ENCODE data around the gene SEMA4B. TPM values are rescaled to one million over a fixed set of nuclear protein-coding genes. Genes with fewer than 3 reads are reported as not detected.

SEMA4B gene
- total RNA-seq, 1 experiment from 2014 or later: 50.2 TPM

GRCh38 chr15:90270502-90271150 is 69.5 kb downstream of the SEMA4B start:
- TF ChIP-seq SOX15 (CRISPR knock-in tag; IDR thresholded peaks at IDR 0.05) (no peak), ZNF263 (CRISPR knock-in tag; IDR thresholded peaks at IDR 0.05; ENCODE audit: low read depth) (no peak), ZNF281 (CRISPR knock-in tag; IDR thresholded peaks at IDR 0.05) (no peak), IRF2 (CRISPR knock-in tag; IDR thresholded peaks at IDR 0.05; ENCODE audit: borderline replicate concordance, low read depth) (no peak), RORB (CRISPR knock-in tag; IDR thresholded peaks at IDR 0.05) (no peak), USF2 (CRISPR knock-in tag; IDR thresholded peaks at IDR 0.05) (no peak), ZNF138 (CRISPR knock-in tag; conservative IDR thresholded peaks at IDR 0.05) (no peak), MYBL2 (CRISPR knock-in tag; IDR thresholded peaks at IDR 0.05) (no peak), ZNF671 (CRISPR knock-in tag; IDR thresholded peaks at IDR 0.05) (no peak), CTCF (IDR thresholded peaks at IDR 0.05) (no peak), ATF3 (CRISPR knock-in tag; conservative IDR thresholded peaks at IDR 0.05) (no peak), TCF7 (CRISPR knock-in tag; IDR thresholded peaks at IDR 0.05; ENCODE audit: low read depth) (no peak), EMX1 (CRISPR knock-in tag; IDR thresholded peaks at IDR 0.05) (no peak), USF1 (CRISPR knock-in tag; IDR thresholded peaks at IDR 0.05) (no peak), CBFB (CRISPR knock-in tag; IDR thresholded peaks at IDR 0.05; ENCODE audit: low read depth) (no peak), ZNF416 (CRISPR knock-in tag; IDR thresholded peaks at IDR 0.05) (no peak)
- no peak overlapping the region for H3K4me3 Mint-ChIP-seq
- peaks cover 29% of the 10 kb centered on the region for H3K4me1 Mint-ChIP-seq
- no peaks in the 10 kb centered on the region; the same call in 1 of the 2 replicates for H3K27me3 Mint-ChIP-seq (ENCODE audit: low read depth)
- H3K9me3 Mint-ChIP-seq: no peaks in the 10 kb centered on the region
- no peak for DNase-seq (ENCODE audit: low spot score)
- H3K36me3 Mint-ChIP-seq: peaks cover 47% of the 10 kb centered on the region
- ChIA-PET POLR2A (no interaction called here), CTCF (interaction anchor here (1.4 kb wide), 1 partner anchor 23 kb away, joined by 4 read pairs; no protein-coding TSS in a partner anchor)
- peak overlapping the region; percentile 37 for H3K27ac Mint-ChIP-seq
- no peak for ATAC-seq

GRCh38 chr15:90271459-90272166 is 70.5 kb downstream of the SEMA4B start:
- CTCF ChIA-PET: interaction anchor here (1.2 to 1.3 kb wide), 2 partner anchors 22 to 51 kb away, joined by 3 read pairs; partner anchors contain the start of gene TTLL13
- POLR2A ChIA-PET: no interaction called here
- H3K27ac Mint-ChIP-seq: peak overlapping the region; percentile 63
- TF ChIP-seq AFF4 (CRISPR knock-in tag; IDR thresholded peaks at IDR 0.05; ENCODE audit: borderline replicate concordance) (no peak), PRRX2 (CRISPR knock-in tag; IDR thresholded peaks at IDR 0.05) (no peak), ZNF512 (CRISPR knock-in tag; IDR thresholded peaks at IDR 0.05; ENCODE audit: borderline replicate concordance) (no peak), ZNF396 (CRISPR knock-in tag; IDR thresholded peaks at IDR 0.05; ENCODE audit: borderline replicate concordance) (no peak), NFATC4 (CRISPR knock-in tag; IDR thresholded peaks at IDR 0.05) (no peak), KAT7 (CRISPR knock-in tag; IDR thresholded peaks at IDR 0.05; ENCODE audit: borderline replicate concordance) (no peak), GRHL2 (CRISPR knock-in tag; IDR thresholded peaks at IDR 0.05; ENCODE audit: insufficient replicate concordance, severe bottlenecking) (no peak)

More at GRCh38 chr15:90271459-90272166, 70.5 kb downstream of the SEMA4B start:
- Mint-ChIP-seq H3K27me3 (ENCODE audit: low read depth) (no peaks in the 10 kb centered on the region; the same call in 1 of the 2 replicates), H3K36me3 (peaks cover 49% of the 10 kb centered on the region), H3K4me1 (peaks cover 24% of the 10 kb centered on the region), H3K4me3 (no peak overlapping the region), H3K9me3 (no peaks in the 10 kb centered on the region)
- DNase-seq (ENCODE audit: low spot score) (no peak), ATAC-seq (no peak)

Data from WTC11 (cell line).